Gastroesophageal sphincter (tissue), 4 donors: ENCODE results near the gene RBBP4. TPM values are rescaled to one million over a fixed set of nuclear protein-coding genes. Genes with fewer than 3 reads are reported as not detected.

ENCODE experiments used
- ATAC-seq: fragments of 150-250 bp; one replicate; pipeline ENCODE4 v1.9.1; 2016; ENCODE audit warnings: mild to moderate bottlenecking, moderate library complexity
- H3K27ac ChIP-seq, 4 donors: fragments of 200-600 bp; sonication (generic) in 3 of 4; 1 replicate in 3 of 4; 2 replicates in 1 of 4; pipeline ENCODE4 v1.5.1; 2016 to 2019
- H3K27me3 ChIP-seq: fragments of 200-600 bp; sonication (generic); one replicate; pipeline ENCODE4 v1.5.1; 2019
- H3K36me3 ChIP-seq, 2 donors: fragments of 200-600 bp; sonication (generic); one replicate each; pipeline ENCODE4 v1.5.1; 2019; ENCODE audit warnings: control low read depth in 1 of 2
- H3K4me1 ChIP-seq, 3 donors: fragments of 200-600 bp; sonication (generic); 1 replicate in 2 of 3; 2 replicates in 1 of 3; pipeline ENCODE4 v1.5.1; 2016 to 2019; ENCODE audit warnings: control low read depth in 2 of 3
- H3K4me3 ChIP-seq, 2 donors: fragments of 200-600 bp; sonication (generic); one replicate each; pipeline ENCODE4 v1.5.1; 2019; ENCODE audit warnings: mild to moderate bottlenecking in 1 of 2, moderate library complexity in 1 of 2
- H3K9me3 ChIP-seq, 3 donors: fragments of 200-600 bp; sonication (generic); one replicate each; pipeline ENCODE4 v1.5.1; 2017 to 2019; ENCODE audit warnings: control low read depth in 2 of 3
- EP300 ChIP-seq: sonication (generic); formaldehyde crosslinking; IDR thresholded peaks from one replicate; pipeline ENCODE4 v1.6.1; 2017; ENCODE audit warnings: antibody characterized with exemption, mild to moderate bottlenecking
- POLR2A ChIP-seq, 2 donors: fragments of 450-650 bp; IDR thresholded peaks; one replicate each; pipeline ENCODE4 v1.6.1; 2017; ENCODE audit warnings: antibody characterized with exemption in 2 of 2, mild to moderate bottlenecking in 2 of 2, moderate library complexity in 1 of 2
- POLR2AphosphoS5 ChIP-seq: sonication (generic); formaldehyde crosslinking; IDR thresholded peaks from one replicate; pipeline ENCODE4 v1.6.1; 2017; ENCODE audit warnings: antibody characterized with exemption
- WGBS, 2 donors: methylation state at CpG; one replicate each; pipeline ENCODE4 v1.1.5; 2018; ENCODE audit warnings: low coverage in 1 of 2; 5-methylcytosine and 5-hydroxymethylcytosine counted together
- total RNA-seq, 4 donors: library from RNA; depleted of rRNA; stranded (reverse); fragments of >200 nt; gene quantifications; one replicate each; pipeline ENCODE4 v1.1.0, GENCODE V29; 2016
- TF ChIP-seq, protein P1 (sequence below), 4 experiments: fragments of 200-600 bp in 2 of 4; fragments of 450-650 bp in 2 of 4; sonication (generic) in 1 of 4; IDR thresholded peaks; one replicate each; pipeline ENCODE4 v1.5.1; 2017 to 2019; ENCODE audit warnings: antibody characterized with exemption in 4 of 4, mild to moderate bottlenecking in 2 of 4, moderate library complexity in 2 of 4

Gene RBBP4
- total RNA-seq, 4 donors from 2014 or later: 87.4 to 111 (median 100) TPM

DNA sequence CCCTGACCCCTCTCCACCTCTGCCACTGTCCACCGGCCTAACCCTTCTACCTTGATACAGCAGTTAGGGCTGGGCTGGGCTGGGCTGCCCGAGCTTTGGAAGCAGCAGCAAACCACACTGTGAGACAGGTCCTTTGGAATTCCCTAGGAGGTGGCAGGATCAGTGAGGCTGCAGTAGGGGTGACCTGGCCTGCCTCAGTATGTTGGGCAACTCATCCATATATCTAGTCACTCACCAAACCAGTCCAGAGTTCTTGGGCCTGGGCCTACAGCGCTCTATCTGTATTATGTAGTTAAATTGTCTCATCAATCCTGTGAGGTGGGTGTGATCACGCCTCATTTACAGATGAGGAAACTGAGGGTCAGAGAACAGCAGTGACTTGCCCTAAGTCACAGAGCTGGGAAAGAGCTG is 64.9 kb downstream of the RBBP4 start:
- Histone ChIP-seq H3K27ac (no peak overlapping the region), H3K36me3 (no peaks in the 10 kb centered on the region), H3K9me3 (no peaks in the 10 kb centered on the region), H3K4me1 (peaks cover 0 to 13% (median 0%) of the 10 kb centered on the region in 3 donors), H3K4me3 (no peak overlapping the region), H3K27me3 (no peaks in the 10 kb centered on the region)
- no peak for TF ChIP-seq EP300
- no peak for TF ChIP-seq POLR2AphosphoS5
- TF ChIP-seq, protein P1, sequence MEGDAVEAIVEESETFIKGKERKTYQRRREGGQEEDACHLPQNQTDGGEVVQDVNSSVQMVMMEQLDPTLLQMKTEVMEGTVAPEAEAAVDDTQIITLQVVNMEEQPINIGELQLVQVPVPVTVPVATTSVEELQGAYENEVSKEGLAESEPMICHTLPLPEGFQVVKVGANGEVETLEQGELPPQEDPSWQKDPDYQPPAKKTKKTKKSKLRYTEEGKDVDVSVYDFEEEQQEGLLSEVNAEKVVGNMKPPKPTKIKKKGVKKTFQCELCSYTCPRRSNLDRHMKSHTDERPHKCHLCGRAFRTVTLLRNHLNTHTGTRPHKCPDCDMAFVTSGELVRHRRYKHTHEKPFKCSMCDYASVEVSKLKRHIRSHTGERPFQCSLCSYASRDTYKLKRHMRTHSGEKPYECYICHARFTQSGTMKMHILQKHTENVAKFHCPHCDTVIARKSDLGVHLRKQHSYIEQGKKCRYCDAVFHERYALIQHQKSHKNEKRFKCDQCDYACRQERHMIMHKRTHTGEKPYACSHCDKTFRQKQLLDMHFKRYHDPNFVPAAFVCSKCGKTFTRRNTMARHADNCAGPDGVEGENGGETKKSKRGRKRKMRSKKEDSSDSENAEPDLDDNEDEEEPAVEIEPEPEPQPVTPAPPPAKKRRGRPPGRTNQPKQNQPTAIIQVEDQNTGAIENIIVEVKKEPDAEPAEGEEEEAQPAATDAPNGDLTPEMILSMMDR (IDR thresholded peaks at IDR 0.05): no peak
- TF ChIP-seq POLR2A (IDR thresholded peaks at IDR 0.05): no peak
- WGBS, 2 donors: 100% methylated on average over 2 of the region's 4 CpGs; no CpG with 5 or more reads in 1 of the 2 donors
- ATAC-seq: no peak

DNA sequence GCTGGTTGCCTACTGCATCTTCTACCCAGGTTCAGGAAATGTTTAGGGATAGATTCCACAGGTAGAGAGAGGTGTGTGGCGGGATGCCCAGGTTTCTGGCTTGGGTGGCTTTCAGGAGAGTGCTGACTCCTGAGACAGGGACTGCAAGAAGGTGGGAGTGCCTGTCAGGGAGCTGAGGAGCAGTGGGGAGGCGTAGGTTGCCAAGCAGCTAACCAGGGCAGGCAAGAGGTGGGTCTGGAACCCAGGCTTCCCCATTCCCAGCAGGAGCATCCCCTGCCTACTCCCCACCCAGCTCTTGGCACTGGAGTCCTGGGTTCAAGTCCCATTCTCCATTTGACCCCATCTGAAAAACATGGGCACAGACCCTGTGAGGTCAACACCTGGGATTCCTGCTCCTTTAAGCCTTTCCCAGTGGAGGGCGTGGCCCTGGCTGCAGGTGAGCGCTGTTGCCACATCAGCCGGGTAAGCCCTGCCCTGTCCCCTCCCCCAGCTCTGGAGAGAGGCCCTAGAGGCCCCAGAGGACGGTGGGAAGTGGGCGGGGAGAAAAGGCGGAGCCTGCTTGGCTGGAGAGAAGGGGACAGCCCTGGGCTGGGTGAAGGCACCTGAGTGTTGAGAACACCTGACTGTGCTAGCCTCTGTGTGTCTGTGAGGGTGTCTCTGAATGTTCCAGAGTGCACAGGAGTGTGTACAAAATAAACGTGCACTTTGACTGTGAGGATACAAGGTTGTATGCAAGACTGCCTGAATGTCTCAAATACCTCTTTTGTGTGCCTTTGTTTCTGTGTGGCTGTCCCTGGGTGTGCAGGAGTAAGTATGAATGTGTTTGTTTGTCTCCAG is 65.5 kb downstream of the RBBP4 start:
- Histone ChIP-seq H3K27me3 (no peaks in the 10 kb centered on the region), H3K4me1 (peaks cover 0 to 13% (median 0%) of the 10 kb centered on the region in 3 donors), H3K36me3 (no peaks in the 10 kb centered on the region), H3K9me3 (no peaks in the 10 kb centered on the region), H3K4me3 (no peak overlapping the region), H3K27ac (no peak overlapping the region)
- peak; percentile 15 for ATAC-seq
- 23 to 63% methylated on average over 3 to 6 of the region's 9 CpGs for WGBS, 2 donors
- TF ChIP-seq, protein P1 (IDR thresholded peaks at IDR 0.05): no peak
- TF ChIP-seq POLR2AphosphoS5: no peak
- no peak for TF ChIP-seq POLR2A (IDR thresholded peaks at IDR 0.05)
- no peak for TF ChIP-seq EP300

DNA sequence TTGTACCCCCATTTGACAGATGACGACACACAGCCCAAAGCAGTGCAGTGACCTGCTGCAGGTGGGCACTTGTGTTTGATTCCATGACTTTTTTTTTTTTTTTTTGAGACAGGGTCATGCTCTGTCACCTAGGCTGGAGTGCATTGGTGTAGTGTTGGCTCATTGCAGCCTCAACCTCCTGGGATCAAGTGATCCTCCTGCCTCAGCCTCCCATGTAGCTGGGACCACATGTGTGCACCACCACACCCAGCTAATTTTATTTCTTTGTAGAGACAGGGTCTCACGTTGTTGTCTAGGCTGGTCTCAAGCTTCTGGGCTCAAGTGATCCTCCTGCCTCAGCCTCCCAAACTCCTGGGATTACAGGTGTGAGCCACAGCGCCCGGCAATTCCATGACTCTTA is 66.5 kb downstream of the RBBP4 start:
- no peak for ATAC-seq
- Histone ChIP-seq H3K9me3 (no peaks in the 10 kb centered on the region), H3K27ac (no peak overlapping the region), H3K4me1 (peaks cover 0 to 7% (median 0%) of the 10 kb centered on the region in 3 donors), H3K4me3 (no peak overlapping the region), H3K36me3 (no peaks in the 10 kb centered on the region), H3K27me3 (no peaks in the 10 kb centered on the region)
- 92 to 100% methylated on average over 3 to 4 of the region's 4 CpGs for WGBS, 2 donors
- TF ChIP-seq POLR2AphosphoS5: no peak
- TF ChIP-seq, protein P1 (IDR thresholded peaks at IDR 0.05): no peak
- TF ChIP-seq POLR2A (IDR thresholded peaks at IDR 0.05): no peak
- TF ChIP-seq EP300: no peak

DNA sequence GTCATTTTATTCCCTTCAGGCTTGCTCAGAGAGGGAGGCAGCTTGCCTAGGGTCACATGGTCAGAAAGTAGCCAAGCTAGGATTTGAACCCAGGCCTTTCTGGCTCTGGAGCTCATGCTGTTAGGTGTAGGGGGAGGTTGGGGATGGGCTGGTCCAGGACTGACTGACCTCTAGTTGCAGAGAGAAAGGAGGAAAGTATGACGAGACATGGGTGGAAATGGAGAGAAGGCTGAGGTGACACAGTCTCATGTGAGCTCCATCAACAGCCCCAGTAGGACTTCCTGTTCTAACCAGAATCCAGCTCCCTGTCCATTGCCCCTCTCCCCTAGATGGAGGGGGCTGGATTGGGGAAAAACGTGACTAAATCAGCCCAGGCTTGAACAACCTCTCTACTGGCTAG is 67.0 kb downstream of the RBBP4 start:
- Histone ChIP-seq H3K36me3 (no peaks in the 10 kb centered on the region), H3K27me3 (no peaks in the 10 kb centered on the region), H3K4me3 (no peak overlapping the region), H3K9me3 (no peaks in the 10 kb centered on the region), H3K4me1 (peaks cover 0 to 6% (median 0%) of the 10 kb centered on the region in 3 donors), H3K27ac (no peak overlapping the region)
- ATAC-seq: no peak
- 100% methylated on average over 1 of the region's 2 CpGs; no CpG with 5 or more reads in 1 of the 2 donors for WGBS, 2 donors
- TF ChIP-seq POLR2AphosphoS5 (no peak), POLR2A (IDR thresholded peaks at IDR 0.05) (no peak), EP300 (no peak)
- TF ChIP-seq, protein P1 (IDR thresholded peaks at IDR 0.05): no peak

DNA sequence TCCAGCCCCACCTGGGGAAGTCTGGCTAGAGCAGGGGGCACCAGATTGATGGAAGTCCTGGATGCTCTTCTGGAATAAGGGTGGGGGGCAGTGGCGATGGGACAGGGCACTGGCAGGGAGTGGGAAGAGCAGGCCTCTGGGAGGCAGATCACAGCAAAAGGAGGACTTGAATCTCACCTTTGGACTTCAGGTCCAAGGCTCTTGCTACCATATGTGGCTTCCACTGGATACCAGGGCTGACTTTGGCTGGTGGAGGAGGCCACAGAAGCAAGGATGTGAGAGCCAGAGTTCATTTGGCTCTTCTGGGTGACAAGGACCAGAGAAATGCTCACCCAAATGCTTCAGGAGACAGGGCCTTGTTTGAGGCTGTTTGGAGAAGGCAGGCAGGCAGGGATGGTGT is 67.5 kb downstream of the RBBP4 start:
- Histone ChIP-seq H3K9me3 (no peaks in the 10 kb centered on the region), H3K27me3 (no peaks in the 10 kb centered on the region), H3K4me1 (peaks cover 0 to 6% (median 0%) of the 10 kb centered on the region in 3 donors), H3K36me3 (no peaks in the 10 kb centered on the region), H3K27ac (no peak overlapping the region), H3K4me3 (no peak overlapping the region)
- no peak for ATAC-seq
- TF ChIP-seq POLR2AphosphoS5 (no peak), POLR2A (IDR thresholded peaks at IDR 0.05) (no peak)
- TF ChIP-seq, protein P1 (IDR thresholded peaks at IDR 0.05): no peak
- WGBS, 2 donors: no CpG with 5 or more reads among the region's 1 CpG
